GM18909 (cell line): ENCODE data around the gene NUSAP1.
"Not testable (repeated sequence)": the region's sequence is repeated elsewhere in the genome, so short reads cannot be mapped to it uniquely, and the experiment has no call there.

ENCODE experiments used
- ATAC-seq: cut with Tn5 transposase; IDR thresholded peaks from one replicate; pipeline ENCODE4 v1.9.1; 2021; ENCODE audit warnings: mild to moderate bottlenecking; ENCODE audit not compliant: unreplicated experiment, poor library complexity

Gene NUSAP1

DNA sequence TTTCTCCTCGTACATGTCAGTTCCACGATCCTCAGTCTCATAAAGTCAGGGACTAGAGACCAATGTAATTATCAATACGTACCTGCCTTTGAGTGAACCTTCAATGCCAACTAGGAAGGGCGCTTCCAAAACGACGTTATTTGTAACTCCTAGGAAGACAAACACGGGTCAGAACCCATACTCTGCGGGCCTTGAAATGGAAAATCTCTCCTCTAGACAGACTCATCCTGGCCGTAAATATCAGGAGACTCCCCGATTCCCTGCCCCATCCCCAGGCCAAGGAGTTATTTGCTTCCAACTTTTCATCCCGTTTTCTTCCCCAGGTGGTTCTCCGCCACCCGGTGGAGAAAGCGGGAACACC is 868 bp upstream of the NUSAP1 start:
- no peak for ATAC-seq

GRCh38 chr15:41333026-41333562 is 413 bp downstream of the NUSAP1 start:
- ATAC-seq: no peak

DNA sequence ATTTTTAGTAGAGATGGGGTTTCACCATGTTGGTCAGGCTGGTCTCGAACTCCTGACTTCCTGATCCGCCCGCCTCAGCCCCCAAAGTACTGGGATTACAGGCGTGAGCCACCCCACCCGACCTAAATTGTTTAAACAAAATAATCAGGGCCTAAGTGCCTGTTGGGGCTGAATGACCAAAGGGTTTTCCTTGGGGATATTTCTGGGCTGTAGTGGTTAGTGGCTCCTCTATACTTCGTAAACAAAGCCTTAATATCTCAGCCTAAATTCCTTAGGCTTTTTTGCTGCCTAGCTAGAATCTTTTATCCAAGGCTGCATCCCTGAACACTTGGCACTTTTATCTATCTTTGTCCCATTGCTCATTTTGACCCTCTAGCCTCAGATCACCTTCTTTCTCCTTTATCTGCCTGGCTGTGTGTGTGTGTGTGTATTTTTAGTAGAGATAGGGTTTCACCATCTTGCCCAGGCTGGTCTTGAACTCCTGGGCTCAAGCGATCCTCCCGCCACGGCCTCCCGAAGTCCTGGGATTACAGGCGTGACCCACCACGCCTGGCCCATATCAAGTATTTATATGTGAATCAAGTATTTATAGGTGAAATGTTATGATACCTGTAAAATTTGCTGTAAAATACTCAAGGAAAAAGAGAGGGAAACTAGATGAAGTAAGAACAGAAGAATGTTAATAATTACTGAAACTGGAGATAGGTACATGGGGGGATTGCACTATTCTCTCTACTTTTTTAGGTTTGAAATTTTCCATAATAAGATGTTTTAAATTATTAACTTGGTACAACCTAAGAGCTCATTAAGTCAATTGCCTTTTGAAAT is 1.8 kb downstream of the NUSAP1 start:
- no peak for ATAC-seq

DNA sequence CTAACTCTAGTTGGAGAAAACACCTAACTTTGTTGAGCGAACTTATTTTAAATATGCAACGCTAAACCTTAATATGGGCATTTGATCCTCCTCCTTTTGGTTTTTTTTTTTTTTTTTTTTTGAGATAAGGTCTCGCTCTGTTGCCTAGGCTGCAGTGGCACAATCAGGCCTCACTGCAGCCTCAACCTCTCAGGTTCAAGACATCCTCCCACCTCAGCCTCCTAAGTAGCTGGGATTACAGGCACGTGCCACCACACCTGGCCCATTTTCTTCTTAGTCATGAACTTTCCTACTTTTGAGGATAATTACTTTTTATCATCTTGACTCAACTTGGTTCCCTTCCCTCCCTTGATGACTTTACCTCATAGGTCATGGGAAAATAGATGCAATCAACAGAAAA is 3.9 kb downstream of the NUSAP1 start:
- ATAC-seq: no peak

- ATAC-seq: no peak
These were observed 4.4 kb downstream of the NUSAP1 start for GRCh38 chr15:41337047-41337446.

DNA sequence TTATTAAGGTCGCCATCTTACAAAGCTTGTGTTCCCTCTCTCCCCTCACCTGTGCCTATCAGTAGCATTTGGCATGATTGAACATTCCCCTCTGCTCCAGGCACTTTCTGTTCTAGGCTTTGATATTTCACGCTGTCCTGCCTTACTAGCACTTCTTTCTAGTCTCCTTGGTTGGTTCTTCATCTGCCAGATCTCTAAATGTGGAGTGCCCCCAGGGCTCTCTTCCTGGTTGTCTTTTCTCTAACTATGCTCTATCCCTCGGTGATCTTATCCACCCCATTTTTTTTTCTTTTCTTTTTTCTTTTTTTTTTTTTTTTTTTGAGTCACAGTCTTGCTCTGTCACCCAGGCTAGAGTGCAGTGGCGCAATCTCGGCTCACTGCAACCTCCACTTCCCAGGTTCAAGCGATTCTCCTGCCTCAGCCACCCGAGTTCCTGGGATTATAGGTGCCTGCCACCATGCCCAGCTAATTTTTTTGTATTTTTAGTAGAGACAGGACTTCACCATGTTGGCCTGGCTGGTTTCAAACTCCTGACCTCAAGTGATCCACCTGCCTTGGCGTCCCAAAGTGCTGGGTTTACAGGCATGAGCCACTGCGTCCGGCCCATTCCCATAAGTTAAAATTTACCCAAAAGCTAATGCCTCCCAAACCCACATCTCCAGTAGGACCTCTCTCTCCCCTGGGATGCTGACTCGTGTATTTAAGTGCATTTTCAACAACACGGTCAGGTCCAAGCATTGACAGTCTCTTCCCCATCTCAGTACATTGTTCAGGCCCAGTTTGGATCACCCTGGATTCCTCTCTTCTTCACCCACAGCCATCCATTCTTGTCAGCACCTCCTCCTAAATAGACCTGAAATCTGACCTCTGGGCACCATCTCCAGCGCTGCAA is 5.2 kb downstream of the NUSAP1 start:
- ATAC-seq: no peak

DNA sequence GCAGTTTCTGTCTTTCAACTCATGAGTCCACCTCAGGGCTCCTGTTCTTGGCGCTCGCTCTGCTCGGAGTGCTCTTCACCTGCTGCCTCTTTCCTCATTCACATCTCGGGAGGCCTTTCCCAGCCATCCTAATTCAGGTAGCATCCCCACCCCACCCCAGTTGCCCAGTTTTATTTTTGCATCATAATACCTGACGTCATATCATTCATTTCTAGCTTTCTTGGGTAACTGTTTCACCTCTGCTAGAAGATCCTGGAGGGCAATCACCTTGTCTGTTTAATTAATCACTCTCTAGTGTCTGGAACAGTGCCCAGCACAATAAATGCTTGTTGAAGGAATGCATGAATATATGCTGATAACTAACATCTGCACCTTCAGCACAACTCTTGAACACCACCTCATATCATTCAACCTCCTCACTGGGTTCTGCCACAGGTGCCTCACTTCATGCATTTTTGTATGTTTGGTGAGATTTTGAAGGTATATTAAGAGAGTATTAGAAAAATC is 7.6 kb downstream of the NUSAP1 start:
- ATAC-seq: no peak

GRCh38 chr15:41341519-41341918 is 8.8 kb downstream of the NUSAP1 start:
- ATAC-seq: no peak

DNA sequence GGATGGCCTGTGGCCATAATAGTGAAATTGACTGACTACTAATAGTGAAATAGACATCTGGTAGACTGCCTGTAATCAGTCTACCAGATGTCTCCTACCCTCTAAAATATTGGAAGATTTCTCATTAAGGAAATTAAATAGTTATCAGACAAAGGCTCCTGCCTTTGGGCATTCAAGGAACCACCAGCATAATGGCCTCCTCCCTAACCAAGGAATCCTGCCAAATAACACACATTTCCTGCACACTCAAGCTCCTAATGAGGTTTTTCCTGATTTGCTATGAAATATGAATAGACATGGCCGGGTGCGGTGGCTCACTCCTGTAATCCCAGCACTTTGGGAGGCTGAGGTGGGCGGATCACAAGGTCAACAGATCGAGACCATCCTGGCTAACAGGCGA is 14.6 kb downstream of the NUSAP1 start:
- ATAC-seq: no peak

- no peak for ATAC-seq
These were observed 17.5 kb downstream of the NUSAP1 start for GRCh38 chr15:41350057-41350717.

DNA sequence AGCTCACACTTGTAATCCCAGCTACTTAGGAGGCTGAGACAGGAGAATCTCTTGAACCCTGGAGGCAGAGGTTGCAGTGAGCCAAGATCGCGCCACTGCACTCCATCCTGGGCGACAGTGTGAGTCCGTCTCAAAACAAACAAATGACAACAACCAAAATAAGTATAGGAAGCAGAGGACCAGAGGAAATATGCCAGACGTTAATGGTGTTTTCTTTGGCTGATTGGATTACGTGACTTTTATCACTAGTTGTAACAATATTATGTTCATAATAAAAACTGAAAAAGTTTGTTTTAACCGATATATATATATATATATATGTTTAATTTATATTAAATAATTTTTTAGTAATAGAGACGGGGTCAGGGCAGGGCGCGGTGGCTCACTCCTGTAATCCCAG is 21.7 kb downstream of the NUSAP1 start:
- ATAC-seq: no peak

DNA sequence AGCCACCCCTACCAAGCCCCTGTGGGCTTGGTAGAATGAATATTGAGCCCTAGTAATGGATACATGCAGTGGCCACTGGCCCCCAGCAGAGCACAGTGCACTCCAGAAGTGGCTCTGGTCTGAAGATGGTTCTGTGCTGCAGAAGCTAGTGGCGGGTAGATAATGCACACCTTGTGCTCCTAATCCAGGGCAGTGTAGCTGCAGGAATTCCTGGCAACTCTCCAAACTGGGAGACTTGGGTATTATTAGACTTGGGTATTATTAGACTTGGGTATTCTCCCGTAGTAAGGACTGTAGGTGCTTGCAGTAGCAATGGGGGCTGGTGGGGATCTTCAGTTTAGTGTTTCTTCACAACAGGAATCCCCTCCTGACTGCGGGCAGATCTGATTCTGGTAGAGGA is 34.7 kb downstream of the NUSAP1 start:
- no peak for ATAC-seq

GRCh38 chr15:41377978-41378377 is 45.3 kb downstream of the NUSAP1 start:
- ATAC-seq: no peak

- not testable (repeated sequence) for ATAC-seq
These were observed 51.5 kb downstream of the NUSAP1 start for GRCh38 chr15:41383974-41384749.

GRCh38 chr15:41387646-41388045 is 55.0 kb downstream of the NUSAP1 start:
- no peak for ATAC-seq

DNA sequence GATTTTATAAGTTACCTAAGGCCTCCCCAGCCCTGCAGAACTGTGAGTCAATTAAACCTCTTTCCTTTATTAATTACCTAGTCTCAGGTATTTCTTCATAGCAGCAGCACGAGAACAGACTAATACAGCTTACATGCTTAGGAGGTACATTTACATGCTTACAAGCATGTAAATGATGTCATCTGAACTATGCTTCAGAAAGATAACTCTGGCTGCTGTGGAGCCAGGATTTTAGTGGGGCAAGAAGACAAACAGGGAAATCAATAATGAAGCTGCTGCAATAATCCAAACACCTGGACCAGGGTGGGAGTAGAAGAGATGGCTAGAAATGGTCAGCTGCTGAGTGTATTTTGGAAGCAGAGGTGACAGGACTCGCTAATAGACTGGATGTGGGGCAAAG is 60.0 kb downstream of the NUSAP1 start:
- no peak for ATAC-seq

GRCh38 chr15:41394924-41395323 is 62.2 kb downstream of the NUSAP1 start:
- no peak for ATAC-seq

DNA sequence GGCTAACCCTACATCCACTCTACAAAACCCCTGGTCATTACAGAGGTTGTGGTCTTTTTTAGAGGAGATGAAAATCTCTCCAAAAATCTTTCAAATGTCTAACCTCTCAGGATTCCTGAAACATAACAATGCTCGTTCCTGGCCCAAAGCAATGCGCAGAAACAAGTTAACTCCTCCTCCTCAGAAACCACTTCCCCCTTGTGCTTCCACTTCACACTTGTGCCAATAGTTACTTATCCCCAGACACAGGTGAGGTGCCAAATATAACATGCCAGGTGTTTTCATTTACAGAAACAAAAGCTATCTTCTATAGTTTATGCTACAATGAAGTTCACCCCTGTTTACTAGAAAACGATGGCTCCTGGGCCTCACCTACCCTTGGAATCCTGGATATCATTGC is 63.4 kb downstream of the NUSAP1 start:
- ATAC-seq: no peak

- no peak for ATAC-seq
These were observed 69.2 kb downstream of the NUSAP1 start for GRCh38 chr15:41401904-41402267.

DNA sequence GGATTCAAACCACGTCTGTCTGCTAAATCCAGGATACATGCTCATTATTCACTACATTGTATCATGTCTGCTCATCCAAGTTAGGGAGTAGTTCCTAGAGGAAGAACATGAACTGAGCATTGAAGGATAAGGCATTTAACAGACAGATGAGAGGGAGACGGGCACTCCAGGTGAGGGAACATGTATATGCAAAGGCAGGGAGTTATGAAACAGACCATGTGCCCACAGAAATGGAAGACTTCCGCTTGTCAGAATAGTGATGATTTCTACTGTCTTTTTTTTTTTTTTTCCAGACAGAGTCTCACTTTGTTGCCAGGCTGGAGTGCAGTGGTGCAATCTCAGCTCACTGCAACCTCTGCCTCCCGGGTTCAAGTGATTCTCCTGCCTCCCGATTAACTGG is 74.7 kb downstream of the NUSAP1 start:
- no peak for ATAC-seq
